ENCODE measurements around the gene FRMD5.

GRCh38 chr15:43989938-43990337, 205.1 kb downstream of the FRMD5 start:
- TF ChIP-seq, protein P1, sequence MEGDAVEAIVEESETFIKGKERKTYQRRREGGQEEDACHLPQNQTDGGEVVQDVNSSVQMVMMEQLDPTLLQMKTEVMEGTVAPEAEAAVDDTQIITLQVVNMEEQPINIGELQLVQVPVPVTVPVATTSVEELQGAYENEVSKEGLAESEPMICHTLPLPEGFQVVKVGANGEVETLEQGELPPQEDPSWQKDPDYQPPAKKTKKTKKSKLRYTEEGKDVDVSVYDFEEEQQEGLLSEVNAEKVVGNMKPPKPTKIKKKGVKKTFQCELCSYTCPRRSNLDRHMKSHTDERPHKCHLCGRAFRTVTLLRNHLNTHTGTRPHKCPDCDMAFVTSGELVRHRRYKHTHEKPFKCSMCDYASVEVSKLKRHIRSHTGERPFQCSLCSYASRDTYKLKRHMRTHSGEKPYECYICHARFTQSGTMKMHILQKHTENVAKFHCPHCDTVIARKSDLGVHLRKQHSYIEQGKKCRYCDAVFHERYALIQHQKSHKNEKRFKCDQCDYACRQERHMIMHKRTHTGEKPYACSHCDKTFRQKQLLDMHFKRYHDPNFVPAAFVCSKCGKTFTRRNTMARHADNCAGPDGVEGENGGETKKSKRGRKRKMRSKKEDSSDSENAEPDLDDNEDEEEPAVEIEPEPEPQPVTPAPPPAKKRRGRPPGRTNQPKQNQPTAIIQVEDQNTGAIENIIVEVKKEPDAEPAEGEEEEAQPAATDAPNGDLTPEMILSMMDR (IDR thresholded peaks at IDR 0.05; ENCODE audit: insufficient read depth, low read length, poor library complexity, severe bottlenecking) = no peak
- no peak for TF ChIP-seq EZH2phosphoT487 (conservative IDR thresholded peaks at IDR 0.05; ENCODE audit: low read length)
